DOHH2 (cell line): Measurements from ENCODE around the gene OR7D4.

ENCODE experiments used
- CTCF ChIP-seq: fragments of 200-600 bp; sonication (generic); IDR thresholded peaks from one replicate; pipeline ENCODE4 v1.5.1; 2014; ENCODE audit warnings: antibody characterized with exemption, mild to moderate bottlenecking, low read depth, low read length; ENCODE audit not compliant: poor library complexity, severe bottlenecking
- EZH2phosphoT487 ChIP-seq: fragments of 200-600 bp; sonication (generic); IDR thresholded peaks from 2 replicates; pipeline ENCODE4 v1.6.1; 2017; ENCODE audit warnings: borderline replicate concordance, mild to moderate bottlenecking, antibody characterized with exemption, low read length, moderate library complexity, mixed read lengths

GRCh38 chr19:9219489-9219888 lies at the start of gene OR7D4:
- TF ChIP-seq CTCF (no peak), EZH2phosphoT487 (no peak)
